ENCODE results near the gene RDH16.
"Not testable (repeated sequence)": the region's sequence is repeated elsewhere in the genome, so short reads cannot be mapped to it uniquely, and the experiment has no call there.

The RDH16 gene

GRCh38 chr12:56988207-56988739 is 30.9 kb upstream of the RDH16 start:
- DNase-seq (ENCODE audit: low spot score): peak; percentile 55

GRCh38 chr12:56987551-56988053 is 30.2 kb upstream of the RDH16 start:
- DNase-seq (ENCODE audit: low spot score): peak; percentile 87

GRCh38 chr12:56987011-56987410 is 29.6 kb upstream of the RDH16 start:
- DNase-seq (ENCODE audit: low spot score): no peak

- not testable (repeated sequence) for DNase-seq (ENCODE audit: low spot score)
These were observed 28.3 kb upstream of the RDH16 start for GRCh38 chr12:56985714-56986113.

- DNase-seq (ENCODE audit: low spot score): no peak
These were observed 26.0 kb upstream of the RDH16 start for GRCh38 chr12:56983386-56983785.

- not testable (repeated sequence) for DNase-seq (ENCODE audit: low spot score)
These were observed 25.3 kb upstream of the RDH16 start for GRCh38 chr12:56982578-56983236.

GRCh38 chr12:56980941-56981530 is 23.6 kb upstream of the RDH16 start:
- no peak for DNase-seq (ENCODE audit: low spot score)

GRCh38 chr12:56980268-56980667 is 22.9 kb upstream of the RDH16 start:
- no peak for DNase-seq (ENCODE audit: low spot score)

GRCh38 chr12:56979628-56980027 is 22.2 kb upstream of the RDH16 start:
- DNase-seq (ENCODE audit: low spot score): no peak

GRCh38 chr12:56978397-56979138 is 21.2 kb upstream of the RDH16 start:
- DNase-seq (ENCODE audit: low spot score): no peak

- DNase-seq (ENCODE audit: low spot score): not testable (repeated sequence)
These were observed 20.0 kb upstream of the RDH16 start for GRCh38 chr12:56977361-56977760.

- not testable (repeated sequence) for DNase-seq (ENCODE audit: low spot score)
These were observed 16.8 kb upstream of the RDH16 start for GRCh38 chr12:56974224-56974623.

- DNase-seq (ENCODE audit: low spot score): not testable (repeated sequence)
These were observed 11.5 kb upstream of the RDH16 start for GRCh38 chr12:56968910-56969309.

- not testable (repeated sequence) for DNase-seq (ENCODE audit: low spot score)
These were observed 8.7 kb upstream of the RDH16 start for GRCh38 chr12:56965997-56966642.

- DNase-seq (ENCODE audit: low spot score): not testable (repeated sequence)
These were observed 7.7 kb upstream of the RDH16 start for GRCh38 chr12:56965124-56965523.

GRCh38 chr12:56963557-56963956 is 6.1 kb upstream of the RDH16 start:
- DNase-seq (ENCODE audit: low spot score): not testable (repeated sequence)

- not testable (repeated sequence) for DNase-seq (ENCODE audit: low spot score)
These were observed 4.8 kb upstream of the RDH16 start for GRCh38 chr12:56962247-56962646.

- no peak for DNase-seq (ENCODE audit: low spot score)
These were observed 1.0 kb upstream of the RDH16 start for GRCh38 chr12:56958422-56958821.

GRCh38 chr12:56955631-56956256 is 1.7 kb downstream of the RDH16 start:
- no peak for DNase-seq (ENCODE audit: low spot score)

GRCh38 chr12:56954958-56955355 is 2.5 kb downstream of the RDH16 start:
- DNase-seq (ENCODE audit: low spot score): no peak

- DNase-seq (ENCODE audit: low spot score): no peak
These were observed 3.1 kb downstream of the RDH16 start for GRCh38 chr12:56954057-56954957.

Measured in hematopoietic multipotent progenitor cell treated with erythropoietin and hydrocortisone succinate and interleukin-3 and kit ligand, for 15 days (in vitro differentiated cells).